ENCODE results near the gene KANSL1L. TPM values are rescaled to one million over a fixed set of nuclear protein-coding genes. Genes with fewer than 3 reads are reported as not detected.

Gene KANSL1L
- total and polyA plus RNA-seq, 9 of the 15 experiments (the other 6 are each of a cell fraction or from before 2014, with no cell fraction given), result 1.3 to 6.7 (median 2.4) TPM

DNA sequence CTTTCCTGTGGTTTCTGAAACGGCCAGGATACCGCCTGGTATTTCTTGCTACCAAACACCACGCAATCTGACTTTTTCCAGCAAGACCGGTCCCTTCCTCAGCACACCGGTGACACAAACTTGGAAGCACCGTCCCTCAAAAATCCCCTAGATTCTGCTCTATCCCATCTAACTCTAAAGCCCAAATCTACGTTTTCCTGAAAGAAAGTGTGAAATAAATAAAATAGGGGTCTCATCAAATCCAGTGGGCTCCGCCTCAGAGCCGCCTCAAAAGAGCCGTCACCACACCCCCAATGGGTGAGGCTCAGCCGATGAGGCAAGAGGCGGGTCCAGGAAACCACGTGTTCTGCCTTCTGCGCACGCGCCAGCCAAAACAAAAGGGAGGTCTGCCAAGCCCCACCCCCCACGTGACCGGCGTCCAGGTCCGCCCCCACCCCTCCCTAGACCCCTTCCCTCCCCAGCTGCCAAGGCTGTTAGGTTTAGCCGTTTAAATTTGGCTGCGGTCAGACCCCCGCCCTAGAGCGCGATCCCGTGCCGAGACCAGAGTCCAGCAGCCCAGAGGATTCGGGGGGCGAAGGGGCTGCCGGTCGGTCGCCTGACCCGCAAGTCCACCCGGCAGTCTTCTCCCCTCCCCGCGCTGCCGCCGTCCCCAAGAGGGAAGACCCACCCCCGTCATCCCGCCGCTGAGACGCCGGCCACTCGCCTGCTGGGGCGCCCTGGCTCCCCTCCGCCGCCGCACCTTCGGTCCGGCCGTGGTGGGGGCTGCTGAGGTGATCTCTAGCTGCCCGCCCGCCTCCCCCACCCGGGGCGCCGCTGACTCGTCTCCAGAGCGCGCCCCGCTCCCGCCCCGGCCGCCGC lies 534 bp downstream of the KANSL1L start (continued):
- TF ChIP-seq, protein P1, sequence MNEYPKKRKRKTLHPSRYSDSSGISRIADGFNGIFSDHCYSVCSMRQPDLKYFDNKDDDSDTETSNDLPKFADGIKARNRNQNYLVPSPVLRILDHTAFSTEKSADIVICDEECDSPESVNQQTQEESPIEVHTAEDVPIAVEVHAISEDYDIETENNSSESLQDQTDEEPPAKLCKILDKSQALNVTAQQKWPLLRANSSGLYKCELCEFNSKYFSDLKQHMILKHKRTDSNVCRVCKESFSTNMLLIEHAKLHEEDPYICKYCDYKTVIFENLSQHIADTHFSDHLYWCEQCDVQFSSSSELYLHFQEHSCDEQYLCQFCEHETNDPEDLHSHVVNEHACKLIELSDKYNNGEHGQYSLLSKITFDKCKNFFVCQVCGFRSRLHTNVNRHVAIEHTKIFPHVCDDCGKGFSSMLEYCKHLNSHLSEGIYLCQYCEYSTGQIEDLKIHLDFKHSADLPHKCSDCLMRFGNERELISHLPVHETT (CRISPR knock-in tag; conservative IDR thresholded peaks at IDR 0.05 in 1 of 2, IDR thresholded peaks at IDR 0.05 in 1 of 2), result peak in 1 of 2 experiments; percentile 92; a peak in 1 of 4 replicates
- peak; percentile 59 for TF ChIP-seq TEAD4 (IDR thresholded peaks at IDR 0.05; ENCODE audit: low read length)
- no peak for TF ChIP-seq TEAD4 (CRISPR knock-in tag; IDR thresholded peaks at IDR 0.05; ENCODE audit: borderline replicate concordance)
- TF ChIP-seq, protein P2, sequence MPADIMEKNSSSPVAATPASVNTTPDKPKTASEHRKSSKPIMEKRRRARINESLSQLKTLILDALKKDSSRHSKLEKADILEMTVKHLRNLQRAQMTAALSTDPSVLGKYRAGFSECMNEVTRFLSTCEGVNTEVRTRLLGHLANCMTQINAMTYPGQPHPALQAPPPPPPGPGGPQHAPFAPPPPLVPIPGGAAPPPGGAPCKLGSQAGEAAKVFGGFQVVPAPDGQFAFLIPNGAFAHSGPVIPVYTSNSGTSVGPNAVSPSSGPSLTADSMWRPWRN (IDR thresholded peaks at IDR 0.05; ENCODE audit: low read depth), result no peak
- no peak; the same call in 1 of the 2 replicates for TF ChIP-seq TOE1 (IDR thresholded peaks at IDR 0.05; ENCODE audit: borderline replicate concordance)
- TF ChIP-seq TOE1 (CRISPR knock-in tag; IDR thresholded peaks at IDR 0.05; ENCODE audit: borderline replicate concordance, low read depth), result no peak
- peak; percentile 64; the same call in 1 of the 2 replicates for TF ChIP-seq SUPT5H (IDR thresholded peaks at IDR 0.05)
- TF ChIP-seq ZFP1 (CRISPR knock-in tag; IDR thresholded peaks at IDR 0.05), result no peak
- TF ChIP-seq MYC (IDR thresholded peaks at IDR 0.05; ENCODE audit: low read depth, low read length), result 0 out of 2 replicates have a peak, but pooled peaks have one; percentile 54
- TF ChIP-seq MYC (CRISPR knock-in tag; IDR thresholded peaks at IDR 0.05; ENCODE audit: borderline replicate concordance, low read depth), result no peak
- TF ChIP-seq, protein P3, sequence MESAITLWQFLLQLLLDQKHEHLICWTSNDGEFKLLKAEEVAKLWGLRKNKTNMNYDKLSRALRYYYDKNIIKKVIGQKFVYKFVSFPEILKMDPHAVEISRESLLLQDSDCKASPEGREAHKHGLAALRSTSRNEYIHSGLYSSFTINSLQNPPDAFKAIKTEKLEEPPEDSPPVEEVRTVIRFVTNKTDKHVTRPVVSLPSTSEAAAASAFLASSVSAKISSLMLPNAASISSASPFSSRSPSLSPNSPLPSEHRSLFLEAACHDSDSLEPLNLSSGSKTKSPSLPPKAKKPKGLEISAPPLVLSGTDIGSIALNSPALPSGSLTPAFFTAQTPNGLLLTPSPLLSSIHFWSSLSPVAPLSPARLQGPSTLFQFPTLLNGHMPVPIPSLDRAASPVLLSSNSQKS (CRISPR knock-in tag; IDR thresholded peaks at IDR 0.05), result no peak
- TF ChIP-seq, protein P4, sequence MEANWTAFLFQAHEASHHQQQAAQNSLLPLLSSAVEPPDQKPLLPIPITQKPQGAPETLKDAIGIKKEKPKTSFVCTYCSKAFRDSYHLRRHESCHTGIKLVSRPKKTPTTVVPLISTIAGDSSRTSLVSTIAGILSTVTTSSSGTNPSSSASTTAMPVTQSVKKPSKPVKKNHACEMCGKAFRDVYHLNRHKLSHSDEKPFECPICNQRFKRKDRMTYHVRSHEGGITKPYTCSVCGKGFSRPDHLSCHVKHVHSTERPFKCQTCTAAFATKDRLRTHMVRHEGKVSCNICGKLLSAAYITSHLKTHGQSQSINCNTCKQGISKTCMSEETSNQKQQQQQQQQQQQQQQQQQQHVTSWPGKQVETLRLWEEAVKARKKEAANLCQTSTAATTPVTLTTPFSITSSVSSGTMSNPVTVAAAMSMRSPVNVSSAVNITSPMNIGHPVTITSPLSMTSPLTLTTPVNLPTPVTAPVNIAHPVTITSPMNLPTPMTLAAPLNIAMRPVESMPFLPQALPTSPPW (CRISPR knock-in tag; IDR thresholded peaks at IDR 0.05), result peak; percentile 84
- TF ChIP-seq RAD51 (IDR thresholded peaks at IDR 0.05; ENCODE audit: borderline replicate concordance, low read depth), result peak; percentile 89
- TF ChIP-seq BRD9 (IDR thresholded peaks at IDR 0.05; ENCODE audit: low read depth, partially characterized antibody), result peak; percentile 4
- peak; percentile 59 for TF ChIP-seq CEBPG (CRISPR knock-in tag; IDR thresholded peaks at IDR 0.05)
- TF ChIP-seq CEBPG (tag; conservative IDR thresholded peaks at IDR 0.05 in 1 of 2, IDR thresholded peaks at IDR 0.05 in 1 of 2), result peak; percentile 65
- TF ChIP-seq DMBX1 (CRISPR knock-in tag; IDR thresholded peaks at IDR 0.05; ENCODE audit: borderline replicate concordance), result no peak
- TF ChIP-seq TAF1 (IDR thresholded peaks at IDR 0.05; ENCODE audit: control insufficient read depth, extremely low read depth, insufficient read depth, low read length, severe bottlenecking), result peak; percentile 22
- TF ChIP-seq ATF7 (IDR thresholded peaks at IDR 0.05), result peak; percentile 45; the same call in 1 of the 2 replicates
- TF ChIP-seq ZNF12 (CRISPR knock-in tag; IDR thresholded peaks at IDR 0.05), result no peak

Measured in K562 (cell line).